Tibial nerve (tissue), 4 donors: ENCODE results near the gene SH3YL1. TPM values are rescaled to one million over a fixed set of nuclear protein-coding genes. Genes with fewer than 3 reads are reported as not detected.

ENCODE experiments used
- DNase-seq, 2 donors: peaks; one replicate each; pipeline ENCODE4 v3.0.0-alpha.2; 2019; ENCODE audit warnings: low spot score in 2 of 2
- H3K27ac ChIP-seq, 4 donors: fragments of 200-600 bp; sonication (generic) in 3 of 4; one replicate each; pipeline ENCODE4 v1.5.1; 2017 to 2019; ENCODE audit warnings: mild to moderate bottlenecking in 1 of 4
- H3K27me3 ChIP-seq, 2 donors: fragments of 200-600 bp; sonication (generic) in 1 of 2; one replicate each; pipeline versions ENCODE4 v1.5.1 to v1.6.0; 2017 to 2019
- H3K36me3 ChIP-seq, 3 donors: fragments of 200-600 bp; sonication (generic); one replicate each; pipeline ENCODE4 v1.5.1; 2018 to 2019
- H3K4me1 ChIP-seq, 4 donors: fragments of 200-600 bp; sonication (generic) in 3 of 4; one replicate each; pipeline ENCODE4 v1.5.1; 2017 to 2019
- H3K4me3 ChIP-seq, 4 donors: fragments of 200-600 bp; sonication (generic) in 3 of 4; one replicate each; pipeline ENCODE4 v1.5.1; 2017 to 2019; ENCODE audit warnings: mild to moderate bottlenecking in 1 of 4, moderate library complexity in 1 of 4
- H3K9me3 ChIP-seq, 4 donors: fragments of 200-600 bp; sonication (generic) in 3 of 4; one replicate each; pipeline ENCODE4 v1.5.1; 2017 to 2019
- CTCF ChIP-seq, 5 experiments: fragments of 200-600 bp in 3 of 5; fragments of 450-650 bp in 2 of 5; sonication (generic) in 3 of 5; IDR thresholded peaks; one replicate each; pipeline ENCODE4 v1.5.1; 2016 to 2019; ENCODE audit warnings: antibody characterized with exemption in 5 of 5, mild to moderate bottlenecking in 3 of 5, moderate library complexity in 2 of 5
- EP300 ChIP-seq, 2 donors: sonication (generic); formaldehyde crosslinking; IDR thresholded peaks; one replicate each; pipeline ENCODE4 v1.6.1; 2017; ENCODE audit warnings: antibody characterized with exemption in 2 of 2, mild to moderate bottlenecking in 1 of 2
- POLR2A ChIP-seq, 2 donors: fragments of 450-650 bp; IDR thresholded peaks; one replicate each; pipeline ENCODE4 v1.6.1; 2017; ENCODE audit warnings: antibody characterized with exemption in 2 of 2, mild to moderate bottlenecking in 2 of 2, moderate library complexity in 2 of 2
- WGBS, 2 donors: methylation state at CpG; one replicate each; pipeline ENCODE4 v1.1.5; 2018; 5-methylcytosine and 5-hydroxymethylcytosine counted together
- total RNA-seq, 4 donors: library from RNA; depleted of rRNA; stranded (reverse); fragments of >200 nt; gene quantifications; one replicate each; pipeline ENCODE4 v1.1.0, GENCODE V29; 2016

Gene SH3YL1
- total RNA-seq, 4 donors from 2014 or later = 22.2 to 36.0 (median 30.0) TPM

GRCh38 chr2:253202-253638 is 10.6 kb downstream of the SH3YL1 start:
- 88 to 89% methylated on average over 8 of the region's 8 CpGs for WGBS, 2 donors
- Histone ChIP-seq H3K4me3 (no peak overlapping the region), H3K27me3 (no peaks in the 10 kb centered on the region), H3K4me1 (no peaks in the 10 kb centered on the region), H3K9me3 (peaks cover 0 to 12% (median 4%) of the 10 kb centered on the region in 4 donors), H3K36me3 (peaks cover 0 to 43% (median 8%) of the 10 kb centered on the region in 3 donors), H3K27ac (no peak overlapping the region)
- DNase-seq = no peak
- TF ChIP-seq EP300 (IDR thresholded peaks at IDR 0.05) (no peak), POLR2A (IDR thresholded peaks at IDR 0.05) (no peak), CTCF (IDR thresholded peaks at IDR 0.05) (no peak)

GRCh38 chr2:252001-252602 is 11.7 kb downstream of the SH3YL1 start:
- peaks cover 0 to 1% (median 0%) of the 10 kb centered on the region in 4 donors for H3K9me3 ChIP-seq
- DNase-seq = no peak
- WGBS, 2 donors = 84% methylated on average over 6 of the region's 6 CpGs

GRCh38 chr2:249538-250042 is 14.2 kb downstream of the SH3YL1 start:
- H3K27ac ChIP-seq = no peak overlapping the region
- H3K4me3 ChIP-seq = no peak overlapping the region
- H3K9me3 ChIP-seq = no peaks in the 10 kb centered on the region
- TF ChIP-seq POLR2A (IDR thresholded peaks at IDR 0.05) = no peak
- TF ChIP-seq CTCF (IDR thresholded peaks at IDR 0.05) = no peak
- no peak for TF ChIP-seq EP300 (IDR thresholded peaks at IDR 0.05)
- H3K27me3 ChIP-seq = no peaks in the 10 kb centered on the region
- WGBS, 2 donors = 88 to 92% methylated on average over 15 of the region's 15 CpGs
- H3K4me1 ChIP-seq = no peaks in the 10 kb centered on the region
- H3K36me3 ChIP-seq = peaks cover 0 to 77% (median 8%) of the 10 kb centered on the region in 3 donors
- DNase-seq = no peak

More at GRCh38 chr2:252001-252602, 11.7 kb downstream of the SH3YL1 start:
- TF ChIP-seq EP300 (IDR thresholded peaks at IDR 0.05) (no peak), POLR2A (IDR thresholded peaks at IDR 0.05) (no peak), CTCF (IDR thresholded peaks at IDR 0.05) (no peak)
- H3K27ac ChIP-seq = no peak overlapping the region
- no peaks in the 10 kb centered on the region for H3K27me3 ChIP-seq
- peaks cover 0 to 52% (median 8%) of the 10 kb centered on the region in 3 donors for H3K36me3 ChIP-seq
- no peak overlapping the region for H3K4me3 ChIP-seq
- no peaks in the 10 kb centered on the region for H3K4me1 ChIP-seq

GRCh38 chr2:248724-249123 is 15.1 kb downstream of the SH3YL1 start:
- H3K4me3 ChIP-seq = no peak overlapping the region
- whole genome bisulfite sequencing, 2 donors = 92 to 94% methylated on average over 2 of the region's 2 CpGs
- no peaks in the 10 kb centered on the region for H3K27me3 ChIP-seq
- TF ChIP-seq POLR2A (IDR thresholded peaks at IDR 0.05) = no peak
- no peak for TF ChIP-seq CTCF (IDR thresholded peaks at IDR 0.05)
- TF ChIP-seq EP300 (IDR thresholded peaks at IDR 0.05) = no peak
- no peak overlapping the region for H3K27ac ChIP-seq
- DNase-seq = no peak
- H3K4me1 ChIP-seq = no peaks in the 10 kb centered on the region
- peaks cover 0 to 86% (median 8%) of the 10 kb centered on the region in 3 donors for H3K36me3 ChIP-seq
- no peaks in the 10 kb centered on the region for H3K9me3 ChIP-seq

- H3K27me3 ChIP-seq = no peaks in the 10 kb centered on the region
- DNase-seq = peak in 1 of 2 donors; percentile 47
- peaks cover 0 to 8% (median 0%) of the 10 kb centered on the region in 4 donors for H3K9me3 ChIP-seq
- H3K4me1 ChIP-seq = no peaks in the 10 kb centered on the region
- WGBS, 2 donors = 60 to 63% methylated on average over 6 of the region's 6 CpGs
- H3K27ac ChIP-seq = no peak overlapping the region
- peaks cover 0 to 94% (median 8%) of the 10 kb centered on the region in 3 donors for H3K36me3 ChIP-seq
- TF ChIP-seq EP300 (IDR thresholded peaks at IDR 0.05) (no peak), CTCF (IDR thresholded peaks at IDR 0.05) (peak in 4 of 5 experiments; percentile 32 to 43 (median 42))
- no peak overlapping the region for H3K4me3 ChIP-seq
Measured at GRCh38 chr2:246489-247144, 17.2 kb downstream of the SH3YL1 start.
